Fibroblast of pulmonary artery (primary cell): Measurements from ENCODE around the gene OTULIN.

Experiments
- DNase-seq: peaks from one replicate; pipeline ENCODE4 v3.0.0-alpha.2; 2010; ENCODE audit warnings: low read depth
- H3K4me3 ChIP-seq: replicated peaks from 2 replicates; pipeline ENCODE4 v1.5.1; 2011; ENCODE audit warnings: low read depth, mild to moderate bottlenecking, control low read depth, low read length, moderate library complexity
- CTCF ChIP-seq: IDR thresholded peaks from 2 replicates; pipeline ENCODE4 v1.5.1; 2011; ENCODE audit warnings: mild to moderate bottlenecking, control low read depth, low read length, inconsistent platforms; ENCODE audit errors: missing control alignments

Gene OTULIN

GRCh38 chr5:14743601-14744295 is 79.2 kb downstream of the OTULIN start:
- no peak for TF ChIP-seq CTCF

GRCh38 chr5:14744296-14745187 is 80.0 kb downstream of the OTULIN start:
- DNase-seq, result no peak
- no peak overlapping the region for H3K4me3 ChIP-seq
- no peak for TF ChIP-seq CTCF

More at GRCh38 chr5:14743601-14744295, 79.2 kb downstream of the OTULIN start:
- DNase-seq, result peak; percentile 28
- no peak overlapping the region for H3K4me3 ChIP-seq

GRCh38 chr5:14745188-14745563 is 80.7 kb downstream of the OTULIN start:
- H3K4me3 ChIP-seq, result no peak overlapping the region
- no peak for TF ChIP-seq CTCF
- DNase-seq, result no peak

GRCh38 chr5:14745753-14746152 is 81.2 kb downstream of the OTULIN start:
- no peak overlapping the region for H3K4me3 ChIP-seq
- no peak for DNase-seq
- no peak for TF ChIP-seq CTCF

GRCh38 chr5:14748180-14748900 is 83.8 kb downstream of the OTULIN start:
- no peak for DNase-seq
- H3K4me3 ChIP-seq, result no peak overlapping the region
- TF ChIP-seq CTCF, result no peak
